GM13976 (cell line): ENCODE data around the gene CTIF.

ENCODE experiments used
- DNase-seq: peaks from one replicate; pipeline ENCODE4 v3.0.0; 2012; ENCODE audit warnings: low spot score
- CTCF ChIP-seq: IDR thresholded peaks from 2 replicates; pipeline ENCODE4 v1.5.1; 2012; ENCODE audit warnings: borderline replicate concordance, mild to moderate bottlenecking; ENCODE audit not compliant: insufficient read depth; ENCODE audit errors: extremely low read depth, missing control alignments, control extremely low read depth
- in situ Hi-C: fragments of 300-500 bp; cut with MboI; formaldehyde crosslinking; loops from one replicate; pipeline ENCODE4 v1.12.0; 2022; ENCODE audit warnings: low sequenced_read_pairs, mixed read lengths, inconsistent platforms; ENCODE audit not compliant: unreplicated experiment

CTIF gene

GRCh38 chr18:48756511-48757226, 217.8 kb downstream of the CTIF start:
- no peak for TF ChIP-seq CTCF
- in situ Hi-C loops: no loop called here
- no peak for DNase-seq

GRCh38 chr18:48757367-48757766, 218.5 kb downstream of the CTIF start:
- no peak for DNase-seq
- in situ Hi-C loops: no loop called here
- TF ChIP-seq CTCF: no peak

GRCh38 chr18:48757906-48758305, 219.1 kb downstream of the CTIF start:
- no peak for DNase-seq
- in situ Hi-C loops: no loop called here
- no peak for TF ChIP-seq CTCF

- in situ Hi-C loops: no loop called here
- DNase-seq: no peak
- TF ChIP-seq CTCF: no peak
Observed at GRCh38 chr18:48761582-48761981, 222.8 kb downstream of the CTIF start.

GRCh38 chr18:48762022-48762421, 223.2 kb downstream of the CTIF start:
- DNase-seq: no peak
- TF ChIP-seq CTCF: no peak
- in situ Hi-C loops: no loop called here

- TF ChIP-seq CTCF: no peak
- in situ Hi-C loops: no loop called here
- no peak for DNase-seq
Observed at GRCh38 chr18:48762836-48763718, 224.2 kb downstream of the CTIF start.
